Measurements from ENCODE around the gene SULT4A1.

SULT4A1 gene

GRCh38 chr22:43841742-43842141, 20.6 kb downstream of the SULT4A1 start:
- Histone ChIP-seq H3K27me3 (ENCODE audit: insufficient read depth, low read length) (peaks cover 8% of the 10 kb centered on the region; the same call in 1 of the 2 replicates), H4K20me1 (ENCODE audit: insufficient read depth, low read length) (no peaks in the 10 kb centered on the region), H3K4me1 (ENCODE audit: insufficient read depth, low read length, severe bottlenecking) (no peaks in the 10 kb centered on the region), H3F3A (ENCODE audit: insufficient read depth, low read length) (no peaks in the 10 kb centered on the region), H3K4me2 (ENCODE audit: low read length) (no peak overlapping the region), H3K36me3 (ENCODE audit: insufficient read depth, low read length) (no peaks in the 10 kb centered on the region), H3K9me3 (ENCODE audit: low read length) (no peaks in the 10 kb centered on the region), H3K9ac (ENCODE audit: low read length) (no peak overlapping the region), H3K4me3 (ENCODE audit: low read depth, low read length, poor library complexity, severe bottlenecking) (no peak overlapping the region), H3K27ac (ENCODE audit: low read depth, low read length, poor library complexity, severe bottlenecking) (no peak overlapping the region), H2AFZ (ENCODE audit: low read length) (no peak overlapping the region), H3K79me2 (ENCODE audit: insufficient read depth, low read length) (no peaks in the 10 kb centered on the region), H3K9me2 (ENCODE audit: low read depth, low read length) (no peaks in the 10 kb centered on the region)
- TF ChIP-seq EZH2 (IDR thresholded peaks at IDR 0.05; ENCODE audit: borderline replicate concordance, low read length): no peak
- TF ChIP-seq CTCF (IDR thresholded peaks at IDR 0.05; ENCODE audit: low read length): no peak

GRCh38 chr22:43840851-43841250, 21.5 kb downstream of the SULT4A1 start:
- no peak overlapping the region for H2AFZ ChIP-seq (ENCODE audit: low read length)
- no peak overlapping the region for H3K4me3 ChIP-seq (ENCODE audit: low read depth, low read length, poor library complexity, severe bottlenecking)
- no peaks in the 10 kb centered on the region for H4K20me1 ChIP-seq (ENCODE audit: insufficient read depth, low read length)
- no peak overlapping the region for H3K9ac ChIP-seq (ENCODE audit: low read length)
- no peaks in the 10 kb centered on the region for H3K9me3 ChIP-seq (ENCODE audit: low read length)
- no peak overlapping the region for H3K27ac ChIP-seq (ENCODE audit: low read depth, low read length, poor library complexity, severe bottlenecking)
- H3F3A ChIP-seq (ENCODE audit: insufficient read depth, low read length): no peaks in the 10 kb centered on the region
- H3K9me2 ChIP-seq (ENCODE audit: low read depth, low read length): no peaks in the 10 kb centered on the region
- no peaks in the 10 kb centered on the region for H3K4me1 ChIP-seq (ENCODE audit: insufficient read depth, low read length, severe bottlenecking)
- H3K36me3 ChIP-seq (ENCODE audit: insufficient read depth, low read length): no peaks in the 10 kb centered on the region
- peaks cover 8% of the 10 kb centered on the region; the same call in 1 of the 2 replicates for H3K27me3 ChIP-seq (ENCODE audit: insufficient read depth, low read length)
- TF ChIP-seq EZH2 (IDR thresholded peaks at IDR 0.05; ENCODE audit: borderline replicate concordance, low read length): no peak
- TF ChIP-seq CTCF (IDR thresholded peaks at IDR 0.05; ENCODE audit: low read length): no peak
- H3K4me2 ChIP-seq (ENCODE audit: low read length): no peak overlapping the region
- H3K79me2 ChIP-seq (ENCODE audit: insufficient read depth, low read length): no peaks in the 10 kb centered on the region

- Histone ChIP-seq H3K4me2 (ENCODE audit: low read length) (no peak overlapping the region), H3K4me3 (ENCODE audit: low read depth, low read length, poor library complexity, severe bottlenecking) (no peak overlapping the region), H3K27ac (ENCODE audit: low read depth, low read length, poor library complexity, severe bottlenecking) (no peak overlapping the region), H3K36me3 (ENCODE audit: insufficient read depth, low read length) (no peaks in the 10 kb centered on the region), H3K9ac (ENCODE audit: low read length) (no peak overlapping the region), H3K27me3 (ENCODE audit: insufficient read depth, low read length) (peaks cover 6% of the 10 kb centered on the region; the same call in 1 of the 2 replicates), H3K9me2 (ENCODE audit: low read depth, low read length) (no peaks in the 10 kb centered on the region), H2AFZ (ENCODE audit: low read length) (no peak overlapping the region), H3K9me3 (ENCODE audit: low read length) (no peaks in the 10 kb centered on the region), H3K4me1 (ENCODE audit: insufficient read depth, low read length, severe bottlenecking) (no peaks in the 10 kb centered on the region), H3K79me2 (ENCODE audit: insufficient read depth, low read length) (no peaks in the 10 kb centered on the region), H4K20me1 (ENCODE audit: insufficient read depth, low read length) (no peaks in the 10 kb centered on the region), H3F3A (ENCODE audit: insufficient read depth, low read length) (no peaks in the 10 kb centered on the region)
- TF ChIP-seq CTCF (IDR thresholded peaks at IDR 0.05; ENCODE audit: low read length) (no peak), EZH2 (IDR thresholded peaks at IDR 0.05; ENCODE audit: borderline replicate concordance, low read length) (no peak)
Measured at GRCh38 chr22:43840431-43840830, 21.9 kb downstream of the SULT4A1 start.
